ENCODE results near the gene AFF2. TPM values are rescaled to one million over a fixed set of nuclear protein-coding genes. Genes with fewer than 3 reads are reported as not detected.

Gene AFF2
- total RNA-seq, 1 donor from 2014 or later = 13.4 TPM

- H3K27ac ChIP-seq = no peak overlapping the region
- peaks cover 8% of the 10 kb centered on the region for H3K4me1 ChIP-seq
- peak overlapping the region; percentile 42 for H3K4me3 ChIP-seq
- DNase-seq = peak; percentile 60
- TF ChIP-seq, protein P1, sequence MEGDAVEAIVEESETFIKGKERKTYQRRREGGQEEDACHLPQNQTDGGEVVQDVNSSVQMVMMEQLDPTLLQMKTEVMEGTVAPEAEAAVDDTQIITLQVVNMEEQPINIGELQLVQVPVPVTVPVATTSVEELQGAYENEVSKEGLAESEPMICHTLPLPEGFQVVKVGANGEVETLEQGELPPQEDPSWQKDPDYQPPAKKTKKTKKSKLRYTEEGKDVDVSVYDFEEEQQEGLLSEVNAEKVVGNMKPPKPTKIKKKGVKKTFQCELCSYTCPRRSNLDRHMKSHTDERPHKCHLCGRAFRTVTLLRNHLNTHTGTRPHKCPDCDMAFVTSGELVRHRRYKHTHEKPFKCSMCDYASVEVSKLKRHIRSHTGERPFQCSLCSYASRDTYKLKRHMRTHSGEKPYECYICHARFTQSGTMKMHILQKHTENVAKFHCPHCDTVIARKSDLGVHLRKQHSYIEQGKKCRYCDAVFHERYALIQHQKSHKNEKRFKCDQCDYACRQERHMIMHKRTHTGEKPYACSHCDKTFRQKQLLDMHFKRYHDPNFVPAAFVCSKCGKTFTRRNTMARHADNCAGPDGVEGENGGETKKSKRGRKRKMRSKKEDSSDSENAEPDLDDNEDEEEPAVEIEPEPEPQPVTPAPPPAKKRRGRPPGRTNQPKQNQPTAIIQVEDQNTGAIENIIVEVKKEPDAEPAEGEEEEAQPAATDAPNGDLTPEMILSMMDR (IDR thresholded peaks at IDR 0.05) = no peak
- no peaks in the 10 kb centered on the region for H3K9me3 ChIP-seq
- intact Hi-C loops (cut with DNase I) = no loop called here
- H3K36me3 ChIP-seq = no peaks in the 10 kb centered on the region
- H3K27me3 ChIP-seq = peaks cover 10% of the 10 kb centered on the region
- no peak for ATAC-seq
These were observed 1.1 kb downstream of the AFF2 start for GRCh38 chrX:148501386-148502066.

GRCh38 chrX:148504506-148504905 is 4.1 kb downstream of the AFF2 start:
- DNase-seq (no peak), ATAC-seq (no peak)
- Histone ChIP-seq H3K27ac (no peak overlapping the region), H3K4me1 (peaks cover 8% of the 10 kb centered on the region), H3K27me3 (peaks cover 10% of the 10 kb centered on the region), H3K9me3 (no peaks in the 10 kb centered on the region), H3K36me3 (no peaks in the 10 kb centered on the region), H3K4me3 (no peak overlapping the region)
- TF ChIP-seq, protein P1 (IDR thresholded peaks at IDR 0.05) = no peak
- intact Hi-C loops (cut with DNase I) = no loop called here

DNA sequence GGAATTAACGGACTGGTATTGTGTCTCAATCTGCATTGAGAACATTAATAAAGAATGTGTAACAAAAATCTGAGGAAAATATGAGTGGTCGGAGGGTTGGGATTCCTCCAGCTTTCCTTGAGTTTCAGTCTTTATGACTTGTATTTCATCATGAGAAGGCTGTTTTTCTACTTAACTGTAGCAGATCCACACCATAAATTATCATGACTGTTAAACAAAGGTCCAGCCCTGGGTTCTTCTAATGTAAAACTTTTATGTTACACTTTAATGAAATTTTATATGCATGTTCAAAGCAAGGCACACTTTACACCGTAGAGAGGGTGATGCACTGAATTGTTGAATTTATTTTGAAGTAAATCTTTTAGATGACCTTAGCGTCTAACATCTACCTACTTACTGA is 7.0 kb downstream of the AFF2 start:
- Histone ChIP-seq H3K36me3 (no peaks in the 10 kb centered on the region), H3K4me3 (no peak overlapping the region), H3K4me1 (no peaks in the 10 kb centered on the region), H3K27ac (no peak overlapping the region), H3K27me3 (no peaks in the 10 kb centered on the region), H3K9me3 (no peaks in the 10 kb centered on the region)
- no peak for DNase-seq
- ATAC-seq = no peak
- TF ChIP-seq, protein P1 (IDR thresholded peaks at IDR 0.05) = no peak
- intact Hi-C loops (cut with DNase I) = no loop called here

GRCh38 chrX:148512453-148512852 is 12.0 kb downstream of the AFF2 start:
- no peak for DNase-seq
- H3K27ac ChIP-seq = no peak overlapping the region
- H3K4me3 ChIP-seq = no peak overlapping the region
- intact Hi-C loops (cut with DNase I) = no loop called here
- no peak for ATAC-seq
- TF ChIP-seq, protein P1 (IDR thresholded peaks at IDR 0.05) = no peak
- no peaks in the 10 kb centered on the region for H3K27me3 ChIP-seq
- H3K4me1 ChIP-seq = no peaks in the 10 kb centered on the region
- no peaks in the 10 kb centered on the region for H3K9me3 ChIP-seq
- H3K36me3 ChIP-seq = no peaks in the 10 kb centered on the region

DNA sequence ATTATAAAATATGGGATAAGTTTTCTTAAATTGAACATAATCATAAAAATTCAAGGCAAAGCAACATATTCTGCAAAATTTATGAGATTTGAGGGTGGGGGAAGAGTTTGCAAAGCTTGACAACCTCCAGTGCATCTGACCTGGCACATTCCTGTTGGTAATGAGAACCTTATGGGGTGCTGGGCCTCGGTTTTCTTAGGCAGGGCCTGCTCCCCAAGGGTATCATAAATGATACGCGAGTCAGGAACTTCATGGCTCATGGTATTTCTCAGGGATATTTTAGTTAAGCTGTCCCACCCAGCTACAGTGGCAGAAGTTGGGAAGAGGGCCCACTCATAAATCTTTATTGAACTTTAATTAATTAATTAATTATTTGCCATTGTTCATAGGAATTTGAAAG is 13.2 kb downstream of the AFF2 start:
- no peaks in the 10 kb centered on the region for H3K36me3 ChIP-seq
- no peak overlapping the region for H3K27ac ChIP-seq
- H3K4me3 ChIP-seq = no peak overlapping the region
- no peaks in the 10 kb centered on the region for H3K4me1 ChIP-seq
- DNase-seq = no peak
- intact Hi-C loops (cut with DNase I) = no loop called here
- no peaks in the 10 kb centered on the region for H3K27me3 ChIP-seq
- ATAC-seq = no peak
- H3K9me3 ChIP-seq = no peaks in the 10 kb centered on the region
- TF ChIP-seq, protein P1 (IDR thresholded peaks at IDR 0.05) = no peak

- Histone ChIP-seq H3K27ac (no peak overlapping the region), H3K27me3 (no peaks in the 10 kb centered on the region), H3K4me1 (no peaks in the 10 kb centered on the region), H3K9me3 (no peaks in the 10 kb centered on the region), H3K36me3 (no peaks in the 10 kb centered on the region), H3K4me3 (no peak overlapping the region)
- no peak for ATAC-seq
- TF ChIP-seq, protein P1 (IDR thresholded peaks at IDR 0.05) = no peak
- no peak for DNase-seq
- intact Hi-C loops (cut with DNase I) = no loop called here
These were observed 16.8 kb downstream of the AFF2 start for GRCh38 chrX:148517176-148517575.

All from upper lobe of right lung (tissue), 1 donor.